NCI-H1436 (cell line): ENCODE data around the gene TAS2R30.
"Not testable (repeated sequence)": the region's sequence is repeated elsewhere in the genome, so short reads cannot be mapped to it uniquely, and the experiment has no call there.

Experiments used
- DNase-seq: peaks from one replicate; lab custom pipeline; 2025; lab: John Stamatoyannopoulos, UW

The TAS2R30 gene

DNA sequence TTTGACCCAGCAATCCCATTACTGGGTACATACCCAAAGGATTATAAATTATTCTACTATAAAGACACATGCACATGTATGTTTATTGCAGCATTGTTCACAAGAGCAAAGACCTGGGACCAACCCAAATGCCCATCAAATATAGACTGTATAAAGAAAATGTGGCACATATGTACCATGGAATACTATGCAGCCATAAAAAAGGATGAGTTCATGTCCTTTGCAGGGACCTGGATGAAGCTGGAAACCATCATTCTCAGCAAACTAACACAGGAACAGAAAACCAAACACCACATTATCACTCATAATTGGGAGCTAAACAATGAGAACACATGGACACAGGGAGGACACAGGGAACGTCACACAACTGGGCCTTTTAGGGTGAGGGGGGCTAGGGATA, 20.3 kb downstream of the TAS2R30 start:
- not testable (repeated sequence) for DNase-seq

DNA sequence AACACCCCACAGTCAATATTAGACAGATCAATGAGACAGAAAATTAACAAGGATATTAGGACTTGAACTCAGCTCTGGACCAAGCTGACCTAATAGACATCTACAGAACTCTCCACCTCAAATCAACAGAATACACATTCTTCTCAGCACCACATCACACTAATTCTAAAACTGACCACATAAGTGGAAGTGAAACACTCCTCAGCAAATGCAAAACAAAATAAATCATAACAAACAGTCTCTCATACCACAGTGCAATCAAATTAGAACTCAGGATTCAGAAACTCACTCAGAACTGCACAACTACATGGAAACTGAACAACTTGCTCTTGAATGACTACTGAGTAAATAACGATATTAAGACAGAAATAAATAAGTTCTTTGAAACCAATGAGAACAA, 23.2 kb downstream of the TAS2R30 start:
- not testable (repeated sequence) for DNase-seq

DNA sequence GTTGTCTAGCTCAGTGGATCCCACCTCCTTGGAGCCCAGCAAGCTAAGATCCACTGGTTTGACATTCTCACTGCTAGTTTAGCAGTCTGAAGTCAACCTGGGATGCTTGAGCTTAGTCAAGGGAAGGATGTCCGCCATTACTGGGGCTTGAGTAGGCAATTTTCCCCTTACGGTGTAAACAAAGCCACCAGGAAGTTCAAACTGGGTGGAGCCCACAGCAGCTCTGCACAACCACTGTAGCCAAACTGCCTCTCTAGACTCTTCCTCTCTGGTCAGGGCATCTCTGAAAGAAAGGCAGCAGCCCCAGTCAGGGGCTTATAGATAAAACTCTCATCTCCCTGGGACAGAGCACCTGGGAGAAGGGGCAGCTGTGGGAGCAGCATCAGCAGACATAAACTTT, 25.6 kb downstream of the TAS2R30 start:
- DNase-seq: no peak

DNA sequence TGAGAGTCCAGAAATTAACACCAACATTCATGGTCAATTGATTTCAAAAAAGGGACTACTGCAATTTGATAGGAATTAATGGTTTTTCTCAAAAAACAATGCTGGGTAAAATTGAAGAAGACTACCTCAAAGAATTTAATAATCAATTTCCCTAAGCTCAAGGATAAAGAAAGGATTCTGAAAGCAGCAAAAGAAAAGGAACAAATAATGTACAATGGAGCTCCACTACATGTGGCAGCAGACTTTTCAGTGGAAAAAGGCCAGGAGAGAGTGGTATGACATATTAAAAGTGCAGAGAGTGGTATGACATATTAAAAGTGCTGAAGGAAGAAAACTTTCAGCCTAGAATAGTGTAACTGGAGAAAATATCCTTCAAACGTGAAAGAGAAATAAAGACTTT, 26.7 kb downstream of the TAS2R30 start:
- DNase-seq: no peak

DNA sequence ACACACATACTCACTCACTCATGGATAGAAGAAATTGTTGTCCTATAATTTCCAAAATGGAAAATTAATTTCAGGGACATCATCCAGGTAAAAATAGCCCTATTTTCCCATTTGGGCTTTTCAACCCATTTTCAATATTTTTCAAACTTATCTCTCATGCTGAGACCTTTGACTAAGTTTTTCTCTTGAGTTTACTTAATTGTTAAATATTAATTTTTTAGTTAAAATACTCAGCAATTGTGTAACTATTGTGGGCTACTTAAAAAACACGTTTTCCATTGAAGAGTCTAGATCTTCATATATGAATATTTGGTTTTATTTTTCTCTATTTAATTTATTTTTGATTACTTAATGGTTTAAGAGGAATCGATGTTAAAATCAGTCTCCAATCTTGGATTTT, 28.2 kb downstream of the TAS2R30 start:
- DNase-seq: no peak

DNA sequence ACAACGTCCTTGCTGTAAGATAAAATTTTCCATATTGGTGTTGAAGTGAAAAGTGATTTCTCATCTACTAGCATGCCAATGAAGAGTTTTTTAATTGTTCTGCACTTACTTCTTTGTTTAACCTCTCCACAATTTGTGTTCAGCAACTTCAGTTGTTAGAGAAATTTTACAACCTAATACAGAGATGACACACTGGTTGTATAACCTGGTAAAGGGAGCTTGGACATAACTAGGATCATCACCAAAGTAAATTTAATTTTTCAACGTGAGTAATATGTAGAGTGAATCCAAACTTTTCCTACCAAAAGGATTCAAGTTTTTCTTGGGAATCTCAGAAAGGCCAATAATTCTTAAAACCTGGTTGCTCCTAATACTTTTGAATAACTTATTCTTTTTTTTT, 28.9 kb downstream of the TAS2R30 start:
- DNase-seq: no peak

DNA sequence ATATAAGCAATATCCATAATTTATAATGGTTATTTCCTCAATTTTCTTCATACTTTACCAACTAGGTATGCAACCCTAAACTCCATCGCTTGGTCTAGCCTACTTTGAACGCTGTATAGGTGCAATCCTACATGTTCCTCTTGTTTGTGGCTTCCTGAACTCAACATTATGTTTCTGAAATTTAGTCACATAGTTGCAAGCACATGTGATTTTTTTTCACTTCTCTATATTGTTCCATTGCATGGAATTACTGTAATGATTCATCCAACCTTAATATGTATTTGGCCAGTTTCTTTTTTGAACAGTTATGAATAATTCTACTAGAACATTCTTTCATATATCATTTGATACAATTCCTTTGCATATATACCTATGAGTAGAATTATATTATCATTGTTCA, 39.5 kb downstream of the TAS2R30 start:
- not testable (repeated sequence) for DNase-seq

DNA sequence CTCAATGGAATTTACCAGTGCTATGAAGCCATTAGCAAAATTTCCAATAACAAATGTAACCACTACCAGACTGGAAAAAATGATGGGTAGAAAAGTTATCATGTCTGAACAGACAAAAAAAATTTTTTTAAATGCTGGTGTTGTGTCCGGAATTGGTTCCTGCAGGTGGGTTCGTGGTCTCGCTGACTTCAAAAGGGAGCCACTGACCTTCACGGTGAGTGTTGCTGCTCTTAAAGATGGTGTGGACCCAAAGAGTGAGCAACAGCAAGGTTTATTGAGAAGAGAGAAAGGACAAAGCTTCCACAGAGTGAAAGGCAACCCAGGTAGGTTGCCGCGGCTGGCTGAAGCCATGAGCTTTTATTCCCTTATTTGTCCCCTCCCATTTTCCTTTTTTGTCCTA, 42.3 kb downstream of the TAS2R30 start, which contains the start of gene TAS2R43:
TSS of gene TAS2R43 (minus strand) at position 186 of the 400 bp plus-strand sequence. CDS start at position 102, 84 bp downstream.
- DNase-seq: no peak

DNA sequence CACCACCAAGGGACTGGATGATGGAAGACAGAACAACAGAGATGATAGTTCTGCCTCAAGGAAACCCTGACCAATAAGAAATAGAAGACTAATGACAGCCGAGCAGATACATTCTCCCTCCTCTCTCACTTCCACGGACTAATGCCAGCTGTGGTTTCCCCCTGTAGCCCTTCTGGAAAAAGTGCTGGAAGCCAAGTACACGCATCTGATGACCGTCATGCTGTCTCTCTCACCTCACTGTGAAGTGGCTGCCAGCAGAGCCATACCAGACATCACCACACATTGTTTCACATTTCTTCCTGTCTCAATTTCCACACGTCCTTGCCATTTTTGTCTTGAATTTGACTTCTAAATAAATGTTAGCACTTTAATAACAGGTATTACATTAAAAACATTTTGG, 45.2 kb downstream of the TAS2R30 start:
- DNase-seq: no peak

DNA sequence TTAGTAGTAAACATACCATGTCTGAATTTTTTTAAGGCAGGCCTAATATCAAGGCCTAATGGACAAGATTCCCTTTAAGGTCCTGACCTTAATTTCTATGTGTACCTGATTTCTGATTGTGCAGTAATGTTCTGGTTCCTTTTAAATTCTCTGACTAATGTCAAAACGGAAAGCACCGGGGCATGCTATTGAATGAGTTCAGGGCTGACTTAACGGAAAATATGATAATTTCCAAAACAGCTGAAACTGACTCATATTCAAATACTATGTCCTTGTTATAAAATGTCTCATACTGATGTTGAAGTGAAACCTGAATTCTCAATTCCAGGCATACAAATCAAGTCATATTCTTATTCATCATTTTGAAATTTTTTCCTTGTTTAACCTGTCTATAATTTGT, 49.0 kb downstream of the TAS2R30 start:
- DNase-seq: no peak
